Cardiac muscle cell (in vitro differentiated cells and primary cell): Measurements from ENCODE around the gene TMX2. TPM values are rescaled to one million over a fixed set of nuclear protein-coding genes. Genes with fewer than 3 reads are reported as not detected.
A peak's percentile ranks its signal among the peaks of the same experiment; 100 is the strongest.
"Not testable (repeated sequence)": the region's sequence is repeated elsewhere in the genome, so short reads cannot be mapped to it uniquely, and the experiment has no call there.

Source experiments
- DNase-seq, 2 donors: peaks; one replicate each; pipeline versions ENCODE4 v3.0.0 to v3.0.0-alpha.2; 2010 to 2017; ENCODE audit warnings: low read depth in 1 of 2, low spot score in 1 of 2
- H3K27ac ChIP-seq: fragments of 200-600 bp; sonication (generic); 2 replicates; pipeline ENCODE4 v1.5.1; 2016
- H3K27me3 ChIP-seq: fragments of 200-600 bp; sonication (generic); 2 replicates; pipeline ENCODE4 v1.6.0; 2016; ENCODE audit warnings: control low read depth
- H3K36me3 ChIP-seq: fragments of 200-600 bp; sonication (generic); 2 replicates; pipeline ENCODE4 v1.5.1; 2016; ENCODE audit warnings: control low read depth
- H3K4me1 ChIP-seq: fragments of 200-600 bp; sonication (generic); 2 replicates; pipeline ENCODE4 v1.8.1; 2017; ENCODE audit warnings: low read depth, mild to moderate bottlenecking, mixed run types
- H3K4me3 ChIP-seq: fragments of 200-600 bp; sonication (generic); 2 replicates; pipeline ENCODE4 v1.5.1; 2016; ENCODE audit warnings: mild to moderate bottlenecking
- H3K9me3 ChIP-seq: fragments of 200-600 bp; sonication (generic); 2 replicates; pipeline ENCODE4 v1.5.1; 2017; ENCODE audit warnings: low read depth, mild to moderate bottlenecking, control low read depth
- polyA plus RNA-seq: library from polyadenylated mRNA; unstranded; fragments of >200 nt; fragmentation: Nextera tagmentation; extraction: Ambion mirVana; gene quantifications from 2 replicates; pipeline ENCODE4 v1.2.1, GENCODE V29; 2016
- total RNA-seq: library from RNA; depleted of rRNA; stranded (reverse); fragments of >200 nt; gene quantifications from 2 replicates; pipeline ENCODE4 v1.2.3, GENCODE V29; 2016
- TF ChIP-seq, protein P1 (sequence below): IDR thresholded peaks from 2 replicates; pipeline ENCODE4 v1.5.1; 2012; ENCODE audit warnings: low read depth, mild to moderate bottlenecking, low read length

Gene TMX2
- total and polyA plus RNA-seq, 2 experiments from 2014 or later = 49.6 to 140 TPM

DNA sequence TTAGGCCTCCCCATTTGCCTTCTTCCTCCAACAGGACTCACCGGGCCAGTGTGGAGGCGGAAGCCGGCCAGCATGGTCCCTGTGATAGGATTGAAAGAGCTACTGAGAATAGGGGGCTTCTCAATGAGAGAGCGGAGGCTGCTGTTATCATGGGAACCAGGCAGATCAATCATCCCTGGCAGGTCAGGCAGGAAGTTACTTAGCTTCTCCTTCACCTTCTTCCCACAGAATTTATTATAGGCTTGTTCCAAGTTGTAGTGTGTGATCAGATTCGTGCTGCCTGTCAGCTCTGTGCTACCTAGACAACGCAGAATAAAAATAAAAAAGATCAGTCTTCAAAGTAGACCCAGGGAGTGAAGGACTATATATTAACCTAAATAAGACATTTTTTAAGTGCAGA lies 7.5 kb upstream of the TMX2 start:
- Histone ChIP-seq H3K27ac (no peak overlapping the region), H3K4me1 (no peaks in the 10 kb centered on the region), H3K27me3 (no peaks in the 10 kb centered on the region), H3K9me3 (no peaks in the 10 kb centered on the region), H3K36me3 (peaks cover 21% of the 10 kb centered on the region), H3K4me3 (no peak overlapping the region)
- DNase-seq = no peak
- TF ChIP-seq, protein P1, sequence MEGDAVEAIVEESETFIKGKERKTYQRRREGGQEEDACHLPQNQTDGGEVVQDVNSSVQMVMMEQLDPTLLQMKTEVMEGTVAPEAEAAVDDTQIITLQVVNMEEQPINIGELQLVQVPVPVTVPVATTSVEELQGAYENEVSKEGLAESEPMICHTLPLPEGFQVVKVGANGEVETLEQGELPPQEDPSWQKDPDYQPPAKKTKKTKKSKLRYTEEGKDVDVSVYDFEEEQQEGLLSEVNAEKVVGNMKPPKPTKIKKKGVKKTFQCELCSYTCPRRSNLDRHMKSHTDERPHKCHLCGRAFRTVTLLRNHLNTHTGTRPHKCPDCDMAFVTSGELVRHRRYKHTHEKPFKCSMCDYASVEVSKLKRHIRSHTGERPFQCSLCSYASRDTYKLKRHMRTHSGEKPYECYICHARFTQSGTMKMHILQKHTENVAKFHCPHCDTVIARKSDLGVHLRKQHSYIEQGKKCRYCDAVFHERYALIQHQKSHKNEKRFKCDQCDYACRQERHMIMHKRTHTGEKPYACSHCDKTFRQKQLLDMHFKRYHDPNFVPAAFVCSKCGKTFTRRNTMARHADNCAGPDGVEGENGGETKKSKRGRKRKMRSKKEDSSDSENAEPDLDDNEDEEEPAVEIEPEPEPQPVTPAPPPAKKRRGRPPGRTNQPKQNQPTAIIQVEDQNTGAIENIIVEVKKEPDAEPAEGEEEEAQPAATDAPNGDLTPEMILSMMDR = no peak

- not testable (repeated sequence) for H3K27me3 ChIP-seq, H3K4me3 ChIP-seq, H3K9me3 ChIP-seq, H3K4me1 ChIP-seq, DNase-seq
- H3K36me3 ChIP-seq = peaks cover 19% of the 10 kb centered on the region
- peak overlapping the region; percentile 17 for H3K27ac ChIP-seq
Measured at GRCh38 chr11:57705432-57705831, 7.0 kb upstream of the TMX2 start.

GRCh38 chr11:57709802-57710367 lies 2.5 kb upstream of the TMX2 start:
- Histone ChIP-seq H3K36me3 (no peaks in the 10 kb centered on the region), H3K4me3 (no peak overlapping the region), H3K4me1 (peaks cover 15% of the 10 kb centered on the region), H3K9me3 (no peaks in the 10 kb centered on the region), H3K27me3 (no peaks in the 10 kb centered on the region), H3K27ac (no peak overlapping the region)
- TF ChIP-seq, protein P1 = no peak
- DNase-seq = no peak

DNA sequence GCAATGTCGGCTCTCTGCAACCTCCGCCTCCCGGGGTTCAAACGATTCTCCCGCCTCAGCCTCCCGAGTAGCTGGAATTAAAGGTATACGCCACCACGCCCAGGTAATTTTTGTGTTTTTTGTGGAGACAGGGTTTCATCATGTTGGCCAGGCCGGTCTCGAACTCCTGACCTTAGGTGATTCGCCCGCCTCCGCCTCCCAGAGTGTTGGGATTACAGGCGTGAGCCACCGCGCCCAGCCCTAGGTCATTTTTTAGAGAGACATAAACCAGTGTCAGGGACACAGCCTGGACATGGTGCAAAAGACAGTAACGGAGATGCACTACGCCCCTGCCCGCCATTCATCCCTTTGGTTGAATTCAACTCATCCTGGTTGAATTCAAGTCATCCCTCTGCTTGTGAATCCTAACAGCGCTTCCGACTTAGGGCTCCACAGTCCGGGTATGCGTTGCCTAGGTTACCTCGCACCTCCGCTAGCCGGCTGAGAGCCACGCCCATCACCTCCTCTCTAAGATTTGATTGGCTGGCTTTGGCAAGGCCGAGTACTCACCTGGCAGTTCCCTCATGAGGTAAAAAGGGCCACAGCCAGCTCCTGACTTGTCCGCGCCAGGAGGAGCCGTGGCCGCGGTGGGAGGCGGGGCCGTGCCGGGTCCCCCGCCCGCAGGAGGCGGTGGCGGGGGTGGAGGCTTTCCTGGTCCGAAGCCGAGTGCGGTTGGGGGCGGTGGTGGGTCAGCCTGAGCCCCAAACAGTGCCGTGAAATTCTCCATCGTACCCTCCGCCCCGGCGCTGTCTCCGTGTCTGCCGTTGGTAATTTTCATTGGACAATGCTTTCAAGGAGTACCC lies 758 bp upstream of the TMX2 start, which contains the start of gene MED19:
Gene MED19 (minus strand): TSS at position 802 of the 842 bp plus-strand sequence. CDS start 36 bp downstream, at position 766.
- H3K9me3 ChIP-seq = no peaks in the 10 kb centered on the region
- TF ChIP-seq, protein P1 = no peak
- H3K36me3 ChIP-seq = no peaks in the 10 kb centered on the region
- H3K4me1 ChIP-seq = peaks cover 15% of the 10 kb centered on the region
- peak within 1 kb of the TSS; percentile 90 for H3K27ac ChIP-seq
- DNase-seq = peak; percentile 80 to 88
- peak within 1 kb of the TSS; percentile 68 for H3K4me3 ChIP-seq
- no peaks in the 10 kb centered on the region for H3K27me3 ChIP-seq

- no peaks in the 10 kb centered on the region for H3K36me3 ChIP-seq
- no peaks in the 10 kb centered on the region for H3K9me3 ChIP-seq
- H3K4me1 ChIP-seq = peaks cover 15% of the 10 kb centered on the region
- peak overlapping the region; percentile 68 for H3K4me3 ChIP-seq
- H3K27ac ChIP-seq = no peak overlapping the region
- H3K27me3 ChIP-seq = no peaks in the 10 kb centered on the region
- TF ChIP-seq, protein P1 = no peak
- no peak for DNase-seq
Measured at GRCh38 chr11:57713835-57714234, 1.4 kb downstream of the TMX2 start.

- not testable (repeated sequence) for H3K4me3 ChIP-seq, H3K27me3 ChIP-seq, H3K36me3 ChIP-seq, DNase-seq, H3K9me3 ChIP-seq, H3K27ac ChIP-seq
- H3K4me1 ChIP-seq = peaks cover 11% of the 10 kb centered on the region
Measured at GRCh38 chr11:57716726-57717125, 4.3 kb downstream of the TMX2 start.
